ENCODE data around the gene PLEKHA6.
"Not testable (repeated sequence)": the region's sequence is repeated elsewhere in the genome, so short reads cannot be mapped to it uniquely, and the experiment has no call there.

The PLEKHA6 gene

DNA sequence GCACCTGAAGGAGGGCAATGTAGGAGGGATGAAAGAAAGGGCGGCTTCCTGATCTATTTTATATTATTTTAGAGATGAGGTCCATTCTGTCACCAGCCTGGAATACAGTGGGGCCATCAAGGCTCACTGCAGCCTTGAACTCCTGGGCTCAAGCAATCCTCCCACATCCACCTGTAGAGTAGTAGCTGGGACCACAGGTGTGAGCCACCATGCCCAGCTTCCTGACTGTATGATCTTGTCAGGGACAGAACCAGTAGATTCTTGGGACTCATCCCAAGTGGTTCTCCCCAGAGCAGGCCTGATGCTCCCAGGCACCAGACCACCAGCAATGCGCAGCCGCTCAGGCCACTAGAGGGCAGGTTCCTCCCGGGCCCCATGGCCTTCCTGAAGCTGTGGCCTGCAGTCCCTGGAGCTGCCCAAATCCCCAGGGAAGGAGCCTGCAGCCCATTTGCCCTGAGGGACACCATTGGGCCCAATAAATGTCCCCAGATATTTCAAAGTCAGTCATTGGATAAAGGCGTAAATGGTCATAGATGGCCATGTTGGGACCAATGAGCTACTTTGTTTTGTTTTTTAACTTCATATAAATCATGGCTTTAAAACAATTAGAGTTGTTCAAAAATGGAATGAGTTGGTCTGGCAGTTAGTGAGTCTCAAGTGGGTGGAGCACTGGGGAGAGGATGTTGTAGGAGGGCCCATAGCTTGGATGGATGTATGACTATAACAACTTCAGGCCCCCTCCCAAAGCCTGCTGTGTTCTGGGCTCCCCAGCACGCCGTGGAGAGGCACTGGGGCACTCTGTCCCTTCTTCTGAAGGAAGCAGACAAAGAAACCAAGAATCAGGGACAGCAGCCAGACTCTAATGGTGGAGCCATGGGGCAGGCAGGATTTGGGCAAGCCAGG lies 101.3 kb downstream of the PLEKHA6 start:
- peak in 41 of 42 donors; percentile 40 to 87 (median 71) for DNase-seq
- intact Hi-C loops (cut with DNase I), result loop anchor here (5.0 kb wide), 1 partner anchor 104 kb away; no protein-coding TSS in a partner anchor

DNA sequence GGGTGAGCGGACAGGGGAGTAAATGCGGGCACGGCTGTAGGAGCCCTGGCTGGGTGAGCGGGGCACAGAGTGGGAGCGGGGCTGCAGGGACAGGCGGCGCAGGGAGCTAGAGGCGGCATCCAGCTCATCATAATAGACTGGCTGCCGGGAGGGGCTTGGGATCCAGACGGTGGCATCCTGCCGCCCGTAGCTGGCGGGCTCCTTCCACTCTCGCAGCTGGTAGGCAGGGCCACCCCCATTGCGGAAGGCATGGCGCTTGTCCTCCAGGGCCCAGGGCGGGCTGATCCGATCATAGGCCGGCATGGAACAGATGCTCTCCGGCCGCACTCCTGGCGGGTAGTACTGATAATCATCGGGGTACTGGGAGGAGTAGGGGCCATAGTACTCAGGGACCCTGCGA lies 102.3 kb downstream of the PLEKHA6 start:
- DNase-seq, result peak in 21 of 42 donors; percentile 37 to 78 (median 53)
- intact Hi-C loops (cut with DNase I), result loop anchor here (5.0 kb wide), 1 partner anchor 105 kb away; no protein-coding TSS in a partner anchor

- intact Hi-C loops (cut with DNase I), result loop anchor here (5.0 kb wide), 1 partner anchor 106 kb away; no protein-coding TSS in a partner anchor
- peak in 1 of 42 donors; percentile 19 for DNase-seq
Observed at GRCh38 chr1:204256531-204256930, 103.2 kb downstream of the PLEKHA6 start.

- DNase-seq, result peak in 1 of 42 donors; percentile 21
- intact Hi-C loops (cut with DNase I), result loop anchor here (5.0 kb wide), 1 partner anchor 106 kb away; no protein-coding TSS in a partner anchor
Observed at GRCh38 chr1:204255966-204256365, 103.8 kb downstream of the PLEKHA6 start.

- no peak for DNase-seq
- intact Hi-C loops (cut with DNase I), result loop anchor here (5.0 kb wide), 1 partner anchor 107 kb away; no protein-coding TSS in a partner anchor
Observed at GRCh38 chr1:204255225-204255624, 104.5 kb downstream of the PLEKHA6 start.

DNA sequence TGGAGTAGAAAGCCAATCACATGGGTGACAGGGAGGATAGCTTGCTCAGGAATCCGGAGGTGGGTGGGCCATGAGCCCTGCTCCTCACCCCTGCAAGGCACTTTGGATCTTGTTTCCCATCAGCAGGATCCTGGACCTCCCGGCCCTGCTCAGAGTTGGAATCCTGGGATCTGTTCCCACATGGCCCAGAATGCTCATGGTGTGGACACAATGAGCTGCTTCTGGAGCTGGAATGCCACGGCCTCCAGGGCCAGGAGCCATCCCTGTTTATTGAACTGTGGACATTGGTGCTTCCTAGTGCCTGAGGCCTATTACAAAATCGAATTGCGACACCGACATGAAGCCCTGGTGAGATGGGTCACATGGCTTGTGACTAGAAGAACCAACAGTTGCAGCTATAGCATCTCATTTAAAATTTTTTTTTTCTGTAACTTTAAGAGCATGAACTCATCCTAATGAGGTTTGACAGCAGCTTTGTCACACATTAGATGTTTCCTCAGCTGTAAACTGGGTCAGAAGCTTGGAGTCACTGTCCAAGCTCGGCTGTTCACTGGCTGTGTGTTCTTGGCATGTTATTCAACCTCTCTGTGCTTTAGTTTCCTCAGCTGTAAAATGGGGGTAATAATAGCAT lies 105.6 kb downstream of the PLEKHA6 start:
- intact Hi-C loops (cut with DNase I), result no loop called here
- DNase-seq, result peak in 1 of 42 donors; percentile 38

- no peak for DNase-seq
- intact Hi-C loops (cut with DNase I), result no loop called here
Observed at GRCh38 chr1:204251926-204252689, 107.6 kb downstream of the PLEKHA6 start.

GRCh38 chr1:204251286-204251685 lies 108.4 kb downstream of the PLEKHA6 start:
- DNase-seq, result no peak
- intact Hi-C loops (cut with DNase I), result no loop called here

DNA sequence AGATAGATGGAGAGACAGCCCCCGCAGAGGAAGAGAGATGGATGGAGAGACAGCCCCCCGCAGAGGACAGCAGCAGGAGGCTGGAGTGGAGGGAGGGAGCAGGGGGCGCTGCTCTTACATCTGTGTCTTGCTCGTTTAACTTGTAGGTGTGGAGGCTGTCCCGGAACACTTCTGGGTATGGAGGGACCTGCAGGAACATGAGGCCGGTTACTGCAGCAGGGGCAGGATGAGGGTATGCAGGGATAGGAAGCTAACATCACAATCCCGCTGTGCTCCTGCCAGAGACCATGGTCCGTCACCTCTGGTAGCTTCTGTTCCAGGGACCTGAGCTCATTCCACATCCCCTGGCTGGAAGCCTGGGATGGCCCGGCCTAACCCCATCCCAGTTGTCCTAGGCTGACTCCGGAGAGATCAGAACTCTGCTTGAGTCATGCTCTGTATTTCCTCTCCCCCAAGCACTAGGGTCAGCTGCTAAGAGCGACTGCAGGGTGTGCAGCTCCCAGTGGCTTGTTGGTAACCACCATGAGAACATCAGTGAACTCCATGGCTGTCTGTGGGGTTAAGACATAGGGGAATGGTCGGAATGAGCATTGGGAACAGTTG lies 109.2 kb downstream of the PLEKHA6 start:
- intact Hi-C loops (cut with DNase I), result no loop called here

GRCh38 chr1:204249736-204250427 lies 109.8 kb downstream of the PLEKHA6 start:
- intact Hi-C loops (cut with DNase I), result no loop called here
- peak in 8 of 42 donors; percentile 38 to 82 (median 64) for DNase-seq

More for the DNA sequence above, 109.2 kb downstream of the PLEKHA6 start:
- no peak for DNase-seq

DNA sequence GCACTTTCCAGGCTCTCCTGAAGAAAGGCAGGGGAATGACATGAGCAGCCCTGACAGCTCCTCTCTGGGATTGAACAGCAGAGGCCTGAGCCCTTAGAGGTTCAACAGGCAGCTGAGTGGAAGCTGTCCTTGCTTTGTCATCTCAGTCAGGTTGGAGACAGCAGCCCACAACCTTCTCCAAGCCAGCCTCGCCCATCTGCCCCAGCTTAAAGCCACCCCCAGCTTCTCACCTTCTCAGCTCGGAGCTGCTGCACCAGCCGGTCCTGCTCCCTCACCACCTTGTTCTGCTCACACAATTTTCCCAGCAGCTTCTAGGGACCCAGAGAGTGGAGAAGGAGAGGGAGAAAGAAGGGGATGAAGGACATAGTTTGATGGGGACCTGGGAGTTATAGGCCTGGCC lies 110.8 kb downstream of the PLEKHA6 start:
- intact Hi-C loops (cut with DNase I), result no loop called here
- DNase-seq, result peak in 7 of 42 donors; percentile 28 to 74 (median 56)

- no peak for DNase-seq
- intact Hi-C loops (cut with DNase I), result no loop called here
Observed at GRCh38 chr1:204246876-204247275, 112.9 kb downstream of the PLEKHA6 start.

- intact Hi-C loops (cut with DNase I), result no loop called here
- DNase-seq, result peak in 1 of 42 donors; percentile 10
Observed at GRCh38 chr1:204242920-204243319, 116.8 kb downstream of the PLEKHA6 start.

DNA sequence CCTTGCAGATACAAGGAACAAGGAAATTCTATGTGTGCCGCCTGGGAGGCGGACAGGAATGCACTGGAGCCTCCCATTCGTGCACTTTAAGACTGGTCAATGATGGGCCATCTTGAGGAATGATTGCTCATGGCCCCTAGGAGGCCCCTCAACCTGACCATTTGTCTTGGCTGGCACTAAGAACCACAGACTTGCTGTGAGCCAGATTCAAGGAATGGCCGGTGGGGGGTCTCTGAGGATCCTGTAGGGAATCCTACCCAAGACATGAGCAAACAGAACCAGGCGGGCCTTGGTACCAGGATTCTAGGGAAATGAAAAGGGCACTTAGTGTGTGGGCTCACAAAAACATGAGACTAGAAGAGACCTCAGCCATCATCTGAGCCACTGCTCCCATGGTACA lies 117.8 kb downstream of the PLEKHA6 start:
- no peak for DNase-seq
- intact Hi-C loops (cut with DNase I), result no loop called here

DNA sequence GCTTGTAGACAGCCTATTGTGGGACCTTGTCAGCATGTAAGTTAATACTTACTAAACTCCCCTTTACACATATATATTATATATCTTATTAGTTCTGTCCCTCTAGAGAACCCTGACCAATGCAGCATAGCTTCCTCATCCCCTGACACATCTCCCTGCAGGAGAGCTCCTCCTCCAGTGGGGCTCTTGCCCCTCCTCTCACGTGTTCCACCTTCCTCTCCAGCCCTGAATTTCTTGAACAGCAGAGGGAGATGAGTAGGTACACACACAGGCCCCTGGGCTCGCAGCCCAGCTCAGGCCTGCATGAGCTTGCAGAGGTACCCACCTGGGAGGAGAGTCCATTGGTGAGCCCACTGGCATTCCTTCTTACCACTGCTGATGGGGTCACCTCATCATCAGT lies 118.7 kb downstream of the PLEKHA6 start:
- DNase-seq, result peak in 1 of 42 donors; percentile 15
- intact Hi-C loops (cut with DNase I), result no loop called here

GRCh38 chr1:204240233-204240632 lies 119.5 kb downstream of the PLEKHA6 start:
- no peak for DNase-seq
- intact Hi-C loops (cut with DNase I), result no loop called here

DNA sequence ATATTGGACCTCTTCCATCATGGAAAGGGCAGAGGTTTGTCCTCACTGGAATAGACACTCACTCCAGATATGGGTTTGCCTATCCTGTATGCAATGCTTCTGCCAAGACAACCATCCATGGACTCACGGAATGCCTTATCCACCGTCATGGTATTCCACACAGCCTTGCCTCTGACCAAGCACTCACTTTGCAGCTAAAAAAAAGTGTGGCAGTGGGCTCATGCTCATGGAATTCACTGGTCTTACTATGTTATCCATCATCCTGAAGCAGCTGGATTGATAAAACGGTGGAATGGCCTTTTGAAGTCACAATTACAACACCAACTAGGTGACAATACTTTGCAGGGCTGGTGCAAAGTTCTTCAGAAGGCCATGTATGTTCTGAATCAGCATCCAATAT lies 120.3 kb downstream of the PLEKHA6 start:
- DNase-seq; intact Hi-C loops (cut with DNase I): not testable (repeated sequence)

DNA sequence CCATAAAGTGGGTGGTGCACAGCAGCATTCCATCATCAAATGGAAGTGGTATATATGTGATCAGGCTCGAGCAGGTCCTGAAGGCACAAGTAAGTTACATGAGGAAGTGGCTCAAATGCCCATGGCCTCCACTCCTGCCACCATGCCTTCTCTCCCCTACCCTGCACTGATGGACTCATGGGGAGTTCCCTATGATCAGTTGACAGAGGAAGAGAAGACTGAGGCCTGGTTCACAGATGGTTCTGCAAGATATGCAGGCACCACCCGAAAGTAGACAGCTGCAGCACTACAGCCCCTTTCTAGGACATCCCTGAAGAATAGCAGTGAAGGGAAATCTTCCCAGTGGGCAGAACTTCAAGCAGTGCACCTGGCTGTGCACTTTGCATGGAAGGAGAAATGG lies 121.2 kb downstream of the PLEKHA6 start:
- intact Hi-C loops (cut with DNase I), result not testable (repeated sequence)
- DNase-seq, result peak in 1 of 42 donors; percentile 7
